IPS-20b (cell line): ENCODE measurements around the gene GALNT18.
"Not testable (repeated sequence)": the region's sequence is repeated elsewhere in the genome, so short reads cannot be mapped to it uniquely, and the experiment has no call there.

ENCODE experiments used
- H3K27ac ChIP-seq: one replicate; pipeline ENCODE4 v1.5.1; 2013; ENCODE audit warnings: low read length
- H3K27me3 ChIP-seq: 2 replicates; pipeline ENCODE4 v1.6.1; 2013; ENCODE audit warnings: mild to moderate bottlenecking, low read length, inconsistent platforms; ENCODE audit not compliant: insufficient read depth
- H3K36me3 ChIP-seq: 2 replicates; pipeline ENCODE4 v1.6.1; 2013; ENCODE audit warnings: low read depth, mild to moderate bottlenecking, inconsistent platforms, low read length, moderate library complexity; ENCODE audit not compliant: insufficient read depth
- H3K4me1 ChIP-seq: 2 replicates; pipeline ENCODE4 v1.6.1; 2013; ENCODE audit warnings: mild to moderate bottlenecking, control low read depth, inconsistent platforms, low read length, moderate library complexity; ENCODE audit not compliant: insufficient read depth
- H3K4me3 ChIP-seq: 2 replicates; pipeline ENCODE4 v1.5.1; 2013; ENCODE audit warnings: mild to moderate bottlenecking, low read length, inconsistent platforms
- H3K9ac ChIP-seq: 2 replicates; pipeline ENCODE4 v1.6.1; 2013; ENCODE audit warnings: low read depth, mild to moderate bottlenecking, inconsistent platforms, low read length, moderate library complexity
- H3K9me3 ChIP-seq: 2 replicates; pipeline ENCODE4 v1.6.1; 2013; ENCODE audit warnings: mild to moderate bottlenecking, low read depth, low read length, inconsistent platforms; ENCODE audit not compliant: insufficient read depth

Gene GALNT18

DNA sequence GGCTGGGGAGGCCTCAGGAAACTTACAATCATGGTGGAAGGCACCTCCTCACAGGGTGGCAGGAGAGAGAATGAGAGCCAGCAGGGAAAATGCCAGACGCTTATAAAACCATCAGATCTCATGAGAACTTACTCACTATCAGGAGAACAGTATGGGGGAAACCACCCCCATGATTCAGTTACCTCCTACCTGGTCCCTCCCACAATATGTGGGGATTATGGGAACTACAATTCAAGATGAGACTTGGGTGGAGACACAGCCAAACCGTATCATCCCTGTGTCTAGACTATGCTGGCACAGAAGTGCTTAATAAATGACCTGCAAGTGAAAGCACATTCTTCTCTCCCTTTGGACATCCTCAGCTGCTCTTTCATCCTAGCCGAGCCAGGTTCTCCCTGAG, 174.2 kb downstream of the GALNT18 start:
- H3K4me1 ChIP-seq, H3K9me3 ChIP-seq, H3K36me3 ChIP-seq, H3K27me3 ChIP-seq, H3K4me3 ChIP-seq, H3K27ac ChIP-seq, H3K9ac ChIP-seq: not testable (repeated sequence)

DNA sequence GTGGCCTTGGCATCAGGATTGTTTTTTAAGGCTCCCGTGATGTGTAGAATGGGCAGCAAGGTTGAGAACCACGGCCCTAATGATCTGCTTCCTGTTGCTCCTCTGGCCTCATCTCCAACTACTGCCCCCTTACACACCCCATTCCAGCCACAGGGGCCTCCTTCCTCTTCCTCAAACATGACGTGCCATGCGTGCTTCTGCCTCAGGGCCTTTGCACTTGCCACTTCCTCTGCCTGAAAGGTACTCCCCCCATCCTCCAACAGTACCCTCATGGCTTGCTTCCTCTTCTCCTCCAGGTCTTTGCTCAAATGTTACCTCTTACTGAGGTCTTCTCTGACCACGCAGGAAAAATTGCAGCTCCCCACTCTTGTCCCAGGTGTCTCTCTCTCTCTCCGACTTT, 174.8 kb downstream of the GALNT18 start:
- H3K4me1 ChIP-seq, result peaks cover 4% of the 10 kb centered on the region; the same call in 1 of the 2 replicates
- H3K27ac ChIP-seq, result no peak overlapping the region
- no peaks in the 10 kb centered on the region for H3K9me3 ChIP-seq
- H3K9ac ChIP-seq, result no peak overlapping the region
- H3K27me3 ChIP-seq, result no peaks in the 10 kb centered on the region
- no peak overlapping the region for H3K4me3 ChIP-seq
- no peaks in the 10 kb centered on the region for H3K36me3 ChIP-seq

DNA sequence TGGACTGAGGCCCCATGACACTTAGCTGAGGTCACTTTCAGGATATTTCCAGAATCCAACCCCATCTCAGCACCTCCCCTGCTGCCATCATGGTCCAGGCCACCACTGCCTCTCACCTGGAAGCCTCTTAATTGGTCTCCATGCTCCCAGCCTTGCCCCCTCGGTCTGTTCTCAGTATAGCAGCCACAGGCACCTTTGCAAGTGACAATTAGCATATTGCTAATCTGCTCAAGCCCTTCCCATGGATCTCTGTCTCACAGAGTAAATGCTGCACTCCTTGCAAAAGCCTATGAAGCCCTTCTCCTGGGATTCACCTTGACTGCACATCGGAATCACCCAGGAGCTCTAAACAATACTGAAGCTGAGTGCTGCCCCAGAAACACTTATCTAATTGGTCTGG, 175.2 kb downstream of the GALNT18 start:
- Histone ChIP-seq H3K9ac (no peak overlapping the region), H3K36me3 (no peaks in the 10 kb centered on the region), H3K27ac (no peak overlapping the region), H3K27me3 (no peaks in the 10 kb centered on the region), H3K9me3 (no peaks in the 10 kb centered on the region), H3K4me1 (peaks cover 4% of the 10 kb centered on the region; the same call in 1 of the 2 replicates), H3K4me3 (no peak overlapping the region)

DNA sequence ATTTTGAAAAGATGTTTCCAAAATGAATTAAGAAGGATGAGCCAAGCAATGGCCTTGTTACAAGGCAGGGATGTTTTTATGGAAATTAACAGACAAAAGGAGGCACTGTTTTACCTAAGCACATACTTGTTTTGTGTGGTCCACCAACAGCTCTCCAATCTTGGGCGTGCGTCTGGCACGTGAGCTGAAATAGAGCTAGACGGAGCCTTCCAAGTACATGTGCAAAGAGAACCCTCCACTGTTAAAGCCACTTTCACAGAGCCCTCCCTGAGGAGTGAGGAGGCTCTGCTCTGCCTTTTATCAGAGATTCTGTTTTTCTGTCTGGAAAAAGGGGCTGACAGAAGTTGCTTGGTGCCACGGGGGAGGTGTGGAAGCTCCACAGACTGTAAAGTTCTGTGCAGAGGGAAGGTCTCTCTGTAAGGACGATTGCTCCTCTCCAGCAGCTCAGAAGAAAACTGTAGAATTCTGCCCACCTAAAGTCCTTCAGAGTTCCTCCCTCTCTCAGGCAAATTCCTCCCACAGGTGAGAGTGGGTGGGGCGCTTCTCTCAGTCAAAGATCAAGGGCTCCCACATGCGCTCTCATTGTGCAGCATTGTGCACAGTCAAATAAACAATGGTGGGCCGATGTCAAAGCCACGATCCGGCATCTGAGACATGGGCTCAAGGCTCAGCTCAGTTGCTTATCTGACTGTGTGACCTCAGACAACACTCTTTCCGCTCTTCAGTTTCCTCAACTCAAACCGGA, 176.2 kb downstream of the GALNT18 start:
- no peaks in the 10 kb centered on the region for H3K4me1 ChIP-seq
- no peaks in the 10 kb centered on the region for H3K36me3 ChIP-seq
- no peaks in the 10 kb centered on the region for H3K9me3 ChIP-seq
- H3K27me3 ChIP-seq, result no peaks in the 10 kb centered on the region
- H3K27ac ChIP-seq, result no peak overlapping the region
- no peak overlapping the region for H3K9ac ChIP-seq
- H3K4me3 ChIP-seq, result no peak overlapping the region

DNA sequence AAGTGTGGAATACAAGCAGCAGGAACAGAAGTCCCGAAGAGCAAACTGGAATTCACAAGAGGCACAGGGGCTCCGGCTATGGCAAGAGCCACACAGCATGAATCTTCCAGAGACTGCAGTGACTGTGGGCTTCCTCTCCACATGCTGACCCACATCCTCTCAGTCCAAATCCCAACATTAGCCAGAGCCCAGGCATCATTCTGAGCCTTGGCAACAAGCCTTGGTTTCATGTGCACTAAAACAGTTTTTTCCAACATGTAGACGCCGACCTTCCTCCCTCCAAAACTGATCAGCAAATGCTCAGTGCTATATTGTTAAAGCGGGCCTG, 177.0 kb downstream of the GALNT18 start:
- Histone ChIP-seq H3K9ac (no peak overlapping the region), H3K4me3 (no peak overlapping the region), H3K36me3 (no peaks in the 10 kb centered on the region), H3K4me1 (no peaks in the 10 kb centered on the region; the same call in 1 of the 2 replicates), H3K27ac (no peak overlapping the region), H3K27me3 (no peaks in the 10 kb centered on the region), H3K9me3 (no peaks in the 10 kb centered on the region)

DNA sequence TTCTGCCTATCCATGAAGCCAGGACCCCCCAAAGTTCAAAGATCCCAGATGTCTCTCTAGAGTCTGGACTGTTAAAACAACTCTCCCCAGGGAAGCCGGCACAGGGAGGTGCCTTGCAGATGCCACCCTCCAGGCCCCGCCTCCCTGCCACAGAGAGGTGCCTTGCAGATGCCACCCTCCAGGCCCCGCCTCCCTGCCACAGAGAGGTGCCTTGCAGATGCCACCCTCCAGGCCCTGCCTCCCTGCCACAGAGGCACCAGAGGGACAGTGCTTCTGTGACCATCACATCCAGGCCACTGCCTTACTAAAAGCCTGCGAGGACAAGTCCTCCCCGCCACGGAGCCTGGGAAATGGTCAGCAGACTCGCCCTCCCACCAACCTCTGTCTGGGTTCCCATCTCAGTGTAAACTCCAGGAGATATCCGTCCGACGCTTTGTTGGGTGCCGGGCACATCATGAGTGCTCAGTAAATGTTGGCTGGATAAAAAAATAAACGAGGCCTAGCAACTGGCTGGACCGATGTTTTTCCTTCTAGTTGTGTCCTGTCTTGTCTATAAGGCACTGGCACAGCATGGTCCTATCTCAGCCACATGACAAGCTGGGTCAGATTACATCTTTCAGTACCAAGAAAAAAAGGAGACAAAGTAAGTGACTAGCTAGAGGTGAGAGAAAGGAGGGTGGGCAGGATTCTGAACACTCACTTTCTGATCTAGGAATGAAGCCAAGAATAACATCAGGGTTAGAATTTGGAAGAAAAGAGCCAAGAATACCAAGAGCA, 177.6 kb downstream of the GALNT18 start:
- H3K9ac ChIP-seq, result no peak overlapping the region
- H3K4me3 ChIP-seq, result no peak overlapping the region
- H3K27me3 ChIP-seq, result no peaks in the 10 kb centered on the region
- H3K9me3 ChIP-seq, result no peaks in the 10 kb centered on the region
- no peak overlapping the region for H3K27ac ChIP-seq
- H3K4me1 ChIP-seq, result no peaks in the 10 kb centered on the region; the same call in 1 of the 2 replicates
- H3K36me3 ChIP-seq, result no peaks in the 10 kb centered on the region

DNA sequence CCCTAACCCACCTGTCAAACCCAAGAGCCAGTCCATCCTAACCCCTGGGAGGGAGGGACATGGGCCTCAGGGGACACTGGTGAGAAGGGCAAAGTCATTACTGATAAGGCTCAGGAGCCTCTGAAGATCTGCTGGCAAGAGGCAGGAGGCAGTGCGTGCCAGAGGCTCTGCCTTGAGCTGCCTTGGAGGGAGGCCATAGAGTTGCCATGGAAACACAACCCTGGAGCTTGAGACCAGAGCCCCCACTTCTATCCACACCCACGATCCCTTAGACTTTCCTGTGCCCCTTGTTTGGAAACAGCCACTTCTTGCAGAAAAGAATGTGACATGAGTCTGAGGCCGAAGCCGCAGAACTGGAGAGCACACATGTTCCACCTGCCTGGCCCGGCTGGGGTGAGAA, 179.0 kb downstream of the GALNT18 start:
- no peaks in the 10 kb centered on the region for H3K9me3 ChIP-seq
- H3K27ac ChIP-seq, result no peak overlapping the region
- H3K36me3 ChIP-seq, result no peaks in the 10 kb centered on the region

DNA sequence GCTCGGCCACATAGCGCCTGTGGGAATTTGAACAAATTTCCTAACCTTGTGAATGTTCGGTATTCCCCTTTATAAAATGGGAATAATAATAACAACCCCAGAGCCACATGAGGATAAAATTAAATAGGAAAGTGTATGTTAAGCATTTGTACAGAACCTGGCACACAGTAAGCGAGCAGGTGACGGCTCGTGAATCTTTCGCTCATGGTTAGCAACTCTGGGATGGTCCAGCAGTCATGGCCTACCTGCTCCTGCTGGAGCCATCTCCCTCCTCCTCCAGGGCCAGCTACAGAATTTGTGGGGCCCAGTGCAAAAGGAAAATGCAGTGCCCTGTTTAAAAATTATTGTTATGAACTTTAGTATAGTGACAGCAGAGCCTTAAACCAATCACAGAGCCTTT, 180.3 kb downstream of the GALNT18 start:
- H3K9ac ChIP-seq, result no peak overlapping the region
- H3K27me3 ChIP-seq, result no peaks in the 10 kb centered on the region
- H3K36me3 ChIP-seq, result no peaks in the 10 kb centered on the region
- H3K4me1 ChIP-seq, result no peaks in the 10 kb centered on the region; the same call in 1 of the 2 replicates
- no peaks in the 10 kb centered on the region for H3K9me3 ChIP-seq
- H3K27ac ChIP-seq, result no peak overlapping the region
- H3K4me3 ChIP-seq, result no peak overlapping the region

More for the DNA sequence above, 179.0 kb downstream of the GALNT18 start:
- Histone ChIP-seq H3K4me3 (no peak overlapping the region), H3K9ac (no peak overlapping the region), H3K27me3 (no peaks in the 10 kb centered on the region), H3K4me1 (no peaks in the 10 kb centered on the region; the same call in 1 of the 2 replicates)

DNA sequence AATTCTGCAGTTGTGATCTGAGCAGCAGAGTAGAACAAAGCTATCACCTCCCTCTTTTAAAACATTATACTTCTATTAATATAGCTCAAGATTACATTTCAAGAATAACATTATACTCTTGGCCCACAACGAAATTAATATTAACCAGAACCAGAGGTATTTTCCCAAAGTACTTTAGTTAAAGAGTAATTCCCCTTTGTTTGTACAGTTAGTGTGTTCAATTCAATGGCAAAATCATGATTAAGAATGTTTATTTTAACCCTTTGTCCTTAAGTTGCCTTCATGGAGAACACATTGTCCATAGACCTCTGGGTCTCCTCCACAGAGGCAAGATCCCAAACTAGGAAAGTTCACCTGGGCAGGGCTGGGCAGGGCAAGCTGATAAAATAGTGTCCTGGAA, 180.7 kb downstream of the GALNT18 start:
- no peak overlapping the region for H3K4me3 ChIP-seq

DNA sequence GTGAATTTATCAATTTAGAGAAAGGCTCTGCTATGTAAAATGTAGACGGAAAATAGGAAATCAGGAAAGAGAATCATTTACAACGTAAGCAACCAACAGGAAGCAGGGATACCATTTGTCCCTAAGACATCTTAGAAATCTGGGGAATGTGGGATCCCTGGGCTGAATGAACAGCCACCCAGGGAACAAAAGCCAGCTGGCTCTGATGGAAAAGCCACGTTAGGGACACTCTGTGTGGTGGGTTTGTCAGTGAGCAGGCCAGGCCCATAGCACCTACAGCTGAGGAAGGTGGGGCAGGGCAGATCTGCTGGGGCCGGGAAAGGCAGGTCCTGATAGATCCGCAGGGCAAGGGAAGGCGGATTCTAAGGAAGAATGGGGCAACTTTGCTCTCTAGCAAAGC, 181.7 kb downstream of the GALNT18 start:
- Histone ChIP-seq H3K9me3 (no peaks in the 10 kb centered on the region), H3K4me3 (no peak overlapping the region)

More for the DNA sequence above, 180.7 kb downstream of the GALNT18 start:
- no peaks in the 10 kb centered on the region for H3K9me3 ChIP-seq
- no peak overlapping the region for H3K27ac ChIP-seq
- H3K4me1 ChIP-seq, result no peaks in the 10 kb centered on the region; the same call in 1 of the 2 replicates
- H3K36me3 ChIP-seq, result no peaks in the 10 kb centered on the region
- H3K9ac ChIP-seq, result no peak overlapping the region
- no peaks in the 10 kb centered on the region for H3K27me3 ChIP-seq

DNA sequence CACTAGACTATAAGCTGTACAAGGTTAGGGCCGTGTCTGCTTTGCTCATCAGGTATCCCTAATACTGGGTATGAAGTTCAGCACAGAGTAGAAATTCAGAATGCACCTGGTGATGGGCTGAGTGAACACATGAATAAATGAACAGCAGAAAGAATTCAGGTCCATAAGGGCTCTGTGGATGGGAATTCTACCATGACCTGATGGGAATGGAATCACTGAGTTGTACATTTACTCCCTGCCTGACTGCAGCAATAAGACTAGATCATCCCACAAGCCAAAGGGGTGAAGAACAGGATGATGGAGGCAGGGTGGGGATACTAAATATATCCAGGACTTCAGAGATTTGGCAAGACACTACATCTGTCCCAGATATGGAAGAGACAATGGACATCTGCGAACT, 182.2 kb downstream of the GALNT18 start:
- Histone ChIP-seq H3K4me1 (no peaks in the 10 kb centered on the region; the same call in 1 of the 2 replicates), H3K27me3 (no peaks in the 10 kb centered on the region), H3K36me3 (no peaks in the 10 kb centered on the region), H3K9ac (no peak overlapping the region), H3K9me3 (no peaks in the 10 kb centered on the region), H3K27ac (no peak overlapping the region), H3K4me3 (no peak overlapping the region)

More for the DNA sequence above, 181.7 kb downstream of the GALNT18 start:
- Histone ChIP-seq H3K9ac (no peak overlapping the region), H3K27ac (no peak overlapping the region), H3K36me3 (no peaks in the 10 kb centered on the region), H3K27me3 (no peaks in the 10 kb centered on the region), H3K4me1 (no peaks in the 10 kb centered on the region; the same call in 1 of the 2 replicates)
